ENCODE data around the gene PFAS.

Gene PFAS

DNA sequence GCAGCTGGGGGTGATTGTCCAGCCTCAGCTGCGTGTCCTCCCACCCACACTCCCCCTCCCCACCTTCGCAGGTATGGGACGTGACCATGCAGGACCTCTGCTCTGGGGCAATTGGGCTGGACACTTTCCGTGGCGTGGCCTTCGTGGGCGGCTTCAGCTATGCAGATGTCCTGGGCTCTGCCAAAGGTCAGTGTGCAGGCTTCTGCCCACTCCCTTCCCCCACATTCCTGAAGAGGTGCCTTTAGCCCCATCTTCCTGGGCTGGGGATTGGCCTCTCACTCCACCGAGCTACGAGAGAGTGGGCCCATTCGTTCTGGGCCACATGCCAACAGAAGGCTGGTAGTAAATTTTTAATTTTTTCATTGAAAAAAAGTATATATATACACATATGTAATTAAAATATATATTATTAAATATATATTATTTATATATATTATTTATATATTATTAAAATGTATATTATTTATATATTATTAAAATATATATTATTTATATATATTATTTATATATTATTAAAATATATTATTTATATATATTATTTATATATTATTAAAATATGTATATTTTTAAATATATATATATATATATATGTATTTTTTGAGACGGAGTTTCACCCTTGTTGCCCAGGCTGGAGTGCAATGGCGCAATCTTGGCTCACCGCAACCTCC is 18.5 kb downstream of the PFAS start:
- DNase-seq = no peak

DNA sequence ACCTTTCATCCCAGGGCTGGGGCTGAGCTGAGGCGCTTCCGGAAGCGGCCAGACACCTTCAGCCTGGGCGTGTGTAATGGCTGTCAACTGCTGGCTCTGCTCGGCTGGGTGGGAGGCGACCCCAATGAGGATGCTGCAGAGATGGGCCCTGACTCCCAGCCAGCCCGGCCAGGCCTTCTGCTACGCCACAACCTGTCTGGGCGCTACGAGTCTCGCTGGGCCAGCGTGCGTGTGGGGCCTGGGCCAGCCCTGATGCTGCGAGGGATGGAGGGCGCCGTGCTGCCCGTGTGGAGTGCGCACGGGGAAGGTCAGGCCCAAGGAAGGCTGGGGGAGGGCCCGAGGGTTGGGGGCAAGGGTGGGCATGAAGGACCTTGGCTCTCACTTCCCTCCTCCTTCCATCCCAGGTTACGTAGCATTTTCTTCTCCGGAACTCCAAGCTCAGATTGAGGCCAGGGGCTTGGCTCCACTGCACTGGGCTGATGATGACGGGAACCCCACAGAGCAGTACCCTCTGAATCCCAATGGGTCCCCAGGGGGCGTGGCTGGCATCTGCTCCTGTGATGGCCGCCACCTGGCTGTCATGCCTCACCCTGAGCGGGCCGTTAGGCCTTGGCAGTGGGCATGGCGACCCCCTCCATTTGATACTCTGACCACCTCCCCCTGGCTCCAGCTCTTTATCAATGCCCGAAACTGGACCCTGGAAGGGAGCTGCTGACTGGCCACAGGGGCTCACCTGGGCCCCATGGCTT is 19.6 kb downstream of the PFAS start:
- no peak for DNase-seq

DNA sequence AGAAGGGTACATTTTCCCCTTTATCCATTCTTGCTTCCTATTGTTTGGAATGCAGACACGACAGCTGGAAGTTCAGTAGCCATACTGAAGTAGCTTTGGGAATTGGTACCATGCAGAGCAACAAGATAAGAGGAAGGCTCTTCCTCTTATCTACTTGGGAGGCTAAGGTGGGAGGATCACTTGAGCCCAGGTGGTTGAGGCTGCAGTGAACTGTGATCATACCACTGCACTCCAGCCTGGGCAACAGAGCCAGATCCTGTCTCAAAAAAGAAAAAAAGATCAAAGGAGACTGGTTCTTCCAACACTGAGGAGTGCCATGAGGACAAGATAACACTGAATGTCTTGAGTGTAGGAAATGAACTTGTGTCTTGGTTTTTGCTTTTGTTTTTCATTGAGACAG is 23.3 kb downstream of the PFAS start:
- no peak for DNase-seq

DNA sequence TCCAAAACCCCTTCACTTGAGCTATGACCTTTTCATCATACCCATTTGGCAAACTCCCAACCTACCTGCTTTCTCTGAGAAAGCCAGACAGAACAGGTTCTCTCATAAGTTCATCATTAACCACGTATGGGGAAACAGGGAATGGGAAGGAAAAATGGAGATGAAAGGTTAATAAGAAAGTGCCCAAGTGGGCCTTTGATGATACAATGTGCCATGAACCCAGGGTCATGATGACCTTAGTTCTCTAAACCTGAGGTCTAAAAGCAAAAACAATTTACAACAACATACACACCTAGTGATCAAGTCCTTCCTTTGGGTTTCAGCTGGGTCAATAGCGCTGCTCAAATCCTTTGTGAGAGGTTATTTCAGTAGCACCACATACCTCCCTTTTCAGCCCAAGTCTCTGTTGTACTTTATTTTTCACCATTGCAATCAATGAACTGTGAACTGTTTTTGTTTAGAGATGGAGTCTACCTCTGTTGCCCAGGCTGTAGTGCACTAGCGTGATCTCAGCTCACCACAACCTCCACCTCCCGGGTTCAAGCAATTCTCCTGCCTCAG is 24.9 kb downstream of the PFAS start:
- no peak for DNase-seq

DNA sequence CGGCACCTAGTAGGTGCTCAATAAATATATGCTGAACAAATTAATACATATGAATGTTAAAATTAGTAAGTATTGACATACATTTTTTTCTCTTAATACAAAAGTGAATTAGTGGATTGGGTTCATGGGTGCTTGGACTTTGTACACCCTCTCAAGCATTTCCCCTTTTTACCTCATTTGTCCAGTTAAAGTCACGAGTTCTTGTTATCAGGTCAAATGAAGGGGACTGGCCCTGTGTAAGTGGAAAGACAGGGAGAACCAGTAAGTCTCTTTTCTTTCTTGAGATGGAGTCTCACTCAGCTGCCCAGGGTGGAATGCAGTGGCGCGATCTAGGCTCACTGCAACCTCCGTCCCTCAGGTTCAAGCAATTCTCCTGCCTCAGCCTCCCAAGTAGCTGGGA is 25.7 kb downstream of the PFAS start:
- no peak for DNase-seq

DNA sequence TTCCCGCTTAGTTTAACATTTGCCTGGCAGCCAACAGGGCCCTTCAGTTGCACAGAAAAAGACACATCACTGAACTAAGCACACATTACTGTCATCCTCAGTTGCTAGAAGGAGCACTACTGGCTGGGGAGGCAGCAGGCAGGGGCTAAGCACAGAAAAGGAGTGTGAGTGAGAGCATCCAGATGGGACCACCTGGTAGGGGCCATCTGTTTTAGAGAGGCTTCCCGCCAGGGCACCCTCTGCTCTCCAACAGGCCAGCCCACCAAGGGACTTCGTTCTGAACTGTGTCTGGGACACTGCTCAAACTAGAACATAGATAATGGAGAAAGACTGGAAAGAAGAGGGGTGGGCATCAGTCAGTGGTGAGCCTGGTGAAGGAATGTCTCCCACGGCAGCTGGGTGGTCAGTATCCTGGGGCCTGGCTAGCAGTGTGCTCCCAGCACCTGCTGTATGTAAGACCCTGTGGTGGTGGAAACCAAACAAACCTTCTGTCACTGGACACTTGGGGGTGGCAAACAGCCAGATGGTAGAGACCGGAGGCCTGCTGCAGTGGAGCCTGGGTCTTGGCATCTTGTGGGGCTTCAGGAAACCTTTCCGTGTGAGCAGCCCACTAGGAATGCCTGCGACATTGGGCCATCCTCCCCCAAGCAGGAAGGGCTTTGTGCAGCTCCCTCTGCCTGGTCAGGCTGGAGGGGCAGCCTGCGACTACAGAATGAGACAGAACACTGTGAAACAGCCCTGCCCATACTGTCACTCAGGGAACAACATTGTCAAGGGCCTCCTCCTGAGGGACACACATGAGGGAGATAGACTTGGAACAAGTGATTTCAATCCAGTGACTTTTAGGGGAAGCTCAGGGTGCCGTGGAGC is 26.6 kb downstream of the PFAS start:
- no peak for DNase-seq

DNA sequence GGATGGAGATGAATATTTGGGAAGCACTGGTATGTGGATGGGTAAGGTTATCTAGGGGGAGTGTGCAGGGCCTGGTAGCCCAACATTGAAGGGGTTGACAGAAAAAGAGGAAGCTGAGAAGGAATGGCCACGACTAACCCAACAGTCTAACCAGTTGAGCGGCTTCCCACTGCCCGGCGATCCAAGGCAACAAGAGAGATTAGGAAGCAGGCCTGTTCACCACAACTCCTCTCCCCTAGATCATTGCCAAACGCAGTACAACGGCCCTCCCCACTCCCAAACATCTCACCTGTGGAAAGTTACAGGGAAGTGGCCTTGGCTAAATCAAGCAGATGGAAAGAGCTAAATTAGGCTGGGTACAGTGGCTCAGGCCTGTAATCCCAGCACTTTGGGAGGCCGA is 28.2 kb downstream of the PFAS start:
- DNase-seq = no peak

DNA sequence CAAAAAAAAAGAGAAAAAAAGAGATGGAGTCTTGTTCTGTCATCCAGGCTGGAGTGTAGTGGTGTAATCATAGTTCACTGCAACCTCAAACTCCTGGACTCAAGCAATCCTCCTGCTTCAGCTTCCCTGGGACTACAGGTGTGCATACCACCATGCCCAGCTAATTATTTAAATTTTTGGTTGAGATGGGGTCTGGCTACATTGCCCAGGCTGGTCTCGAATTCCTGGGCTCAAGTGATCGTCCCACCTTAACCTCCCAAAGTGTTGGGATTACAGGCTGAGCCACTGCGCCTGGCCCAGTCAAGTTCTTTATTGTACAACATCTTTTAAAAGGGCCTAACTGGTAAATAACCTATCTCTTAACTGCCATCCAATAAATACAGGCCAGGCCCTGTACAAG is 33.3 kb downstream of the PFAS start:
- no peak for DNase-seq

DNA sequence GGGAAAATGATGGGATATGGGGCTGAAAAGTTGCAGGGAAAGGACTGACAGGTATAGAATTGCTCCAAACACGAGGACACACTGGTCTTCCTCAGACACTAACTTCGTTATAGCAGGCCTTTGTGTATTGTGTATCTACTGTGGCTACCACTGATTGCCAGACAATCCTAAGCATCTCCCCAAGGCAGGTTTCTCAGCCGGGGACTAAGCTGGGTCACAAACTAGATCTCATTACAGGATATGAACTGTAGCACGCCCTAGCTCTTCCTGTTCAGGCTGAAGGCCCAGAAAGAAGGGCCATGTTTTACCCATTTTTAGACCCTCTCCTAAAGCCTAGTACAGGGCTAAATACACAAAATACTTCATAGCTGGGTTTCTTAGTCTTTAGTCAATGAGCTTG is 34.3 kb downstream of the PFAS start:
- DNase-seq = peak in 1 of 2 donors; percentile 10

DNA sequence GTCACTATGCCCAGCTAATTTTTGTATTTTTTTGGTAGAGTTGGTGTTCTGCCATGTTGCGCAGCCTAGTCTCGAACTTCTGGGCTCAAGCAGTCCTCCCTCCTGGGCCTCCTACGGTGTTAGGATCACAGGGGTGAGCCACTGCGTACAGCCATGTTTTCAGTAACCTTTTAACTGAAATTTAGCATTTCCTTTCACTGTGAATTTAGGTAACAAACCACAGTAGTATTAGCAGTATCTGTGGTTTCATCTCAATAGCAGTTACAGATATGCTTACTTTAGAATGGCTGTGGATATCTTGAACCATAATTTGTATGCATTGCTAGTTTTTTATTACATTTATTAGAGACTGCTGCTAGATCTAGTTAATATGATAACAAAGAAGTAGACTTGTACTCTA is 35.0 kb downstream of the PFAS start:
- peak in 1 of 2 donors; percentile 12 for DNase-seq

DNA sequence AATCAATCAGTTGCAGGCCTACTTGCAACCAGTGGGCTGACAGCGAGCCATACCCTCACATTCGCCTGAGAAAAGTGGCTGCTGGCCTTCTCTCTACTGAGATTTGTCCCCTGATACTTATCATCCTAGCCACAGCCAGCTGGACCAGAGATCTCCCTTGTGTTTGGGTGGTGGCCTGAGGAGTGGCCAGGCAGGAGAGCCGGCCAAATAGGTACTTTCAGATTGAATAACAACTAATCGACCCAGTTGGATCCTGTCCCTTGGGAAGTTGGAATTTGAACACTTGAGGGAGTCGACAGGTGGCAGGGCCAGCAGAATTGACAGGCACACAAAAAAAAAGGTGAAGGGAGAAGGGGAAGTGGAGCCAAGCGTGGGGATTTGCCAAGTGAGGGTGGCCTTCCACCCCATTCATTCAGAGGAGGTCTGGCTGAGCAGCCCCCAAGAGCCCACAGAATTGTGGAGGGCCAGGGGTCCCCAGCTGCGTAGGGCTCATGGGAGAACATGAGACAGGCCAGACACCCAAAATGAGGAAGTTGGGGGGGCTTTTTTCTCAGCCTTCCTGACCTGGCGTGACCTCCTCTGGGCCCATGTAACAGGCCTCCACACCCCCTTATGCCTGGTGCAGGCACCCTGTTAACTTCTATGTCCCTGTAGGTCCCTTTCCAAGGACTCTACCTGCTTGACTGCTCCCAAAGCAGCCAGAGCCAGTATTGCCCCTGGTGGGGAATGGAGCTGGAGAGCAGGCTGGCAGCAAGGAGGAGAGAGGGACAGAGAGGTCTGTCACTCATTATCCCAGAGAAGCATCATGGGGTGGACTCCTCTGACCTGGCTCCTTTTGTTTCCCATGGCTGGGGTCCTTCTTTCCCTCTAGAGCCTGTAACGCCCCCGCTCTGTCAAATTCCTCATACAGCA is 36.4 kb downstream of the PFAS start:
- DNase-seq = no peak

DNA sequence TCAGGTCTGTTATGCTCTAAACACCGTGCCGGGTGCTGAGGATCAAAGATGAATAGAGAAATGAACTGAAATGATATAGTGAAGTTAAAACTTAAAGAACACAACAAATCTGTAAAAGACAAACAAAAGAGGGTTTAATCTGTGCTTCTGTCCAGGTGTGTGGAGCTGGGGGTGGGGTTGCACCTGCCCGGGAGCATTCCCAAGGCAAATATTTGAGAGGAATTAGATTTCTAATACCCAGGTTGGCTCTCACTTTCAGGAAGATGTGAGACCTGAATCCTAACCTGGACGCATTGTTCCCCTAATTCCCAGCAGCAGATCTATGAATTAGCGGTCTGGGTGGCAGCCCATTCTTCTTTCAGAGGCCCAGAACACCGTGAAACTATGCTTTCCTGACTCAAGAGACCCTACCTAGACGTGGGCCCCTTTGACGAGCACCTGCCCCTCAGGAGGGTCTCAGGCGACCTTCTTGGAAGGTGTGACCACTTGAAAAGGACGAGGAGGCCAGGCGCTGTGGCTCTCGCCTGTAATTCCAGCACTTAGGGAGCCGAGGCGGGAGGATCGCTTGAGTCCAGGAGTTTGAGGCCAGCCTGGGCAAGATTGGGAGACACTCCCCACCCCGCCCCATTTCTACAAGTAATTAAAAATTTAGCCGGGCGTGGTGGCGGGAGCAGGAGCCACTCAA is 38.7 kb downstream of the PFAS start:
- no peak for DNase-seq

DNA sequence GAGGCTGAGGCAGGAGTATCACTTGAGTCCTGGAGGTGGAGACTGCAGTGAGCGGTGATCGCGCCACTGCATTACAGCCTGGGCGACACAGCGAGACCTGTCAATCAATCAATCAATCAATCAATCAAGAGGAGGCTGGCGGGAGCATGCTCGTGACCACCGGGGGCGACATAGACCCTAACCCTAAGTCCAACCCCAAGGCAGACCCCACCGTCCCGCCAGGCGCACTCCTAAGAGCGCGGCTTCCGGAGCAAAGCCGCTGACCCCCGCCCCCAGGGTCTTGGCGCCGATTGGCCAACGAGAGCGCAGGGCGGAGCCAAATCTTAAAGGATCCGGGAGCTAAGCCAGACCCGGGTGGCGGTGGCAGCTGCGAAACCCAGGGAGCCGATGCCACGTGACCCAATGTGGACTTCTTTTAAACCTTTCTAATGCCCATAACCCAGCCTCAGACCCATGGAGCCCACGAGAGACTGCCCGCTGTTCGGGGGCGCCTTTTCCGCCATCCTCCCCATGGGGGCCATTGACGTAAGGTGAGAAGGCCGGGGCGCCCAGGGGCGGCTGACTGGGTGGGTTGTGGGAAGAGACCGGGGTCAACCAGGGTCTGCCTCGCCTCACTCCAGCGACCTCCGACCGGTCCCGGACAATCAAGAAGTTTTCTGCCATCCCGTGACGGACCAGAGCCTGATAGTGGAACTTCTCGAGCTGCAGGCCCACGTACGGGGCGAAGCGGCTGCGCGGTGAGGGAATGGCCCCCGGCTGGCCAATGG is 39.4 kb downstream of the PFAS start, which contains the start of gene RANGRF:
Gene RANGRF (plus strand): TSS at position 335 of the 767 bp plus-strand sequence. CDS start 119 bp downstream, at position 454.
- peak; percentile 71 to 84 for DNase-seq

DNA sequence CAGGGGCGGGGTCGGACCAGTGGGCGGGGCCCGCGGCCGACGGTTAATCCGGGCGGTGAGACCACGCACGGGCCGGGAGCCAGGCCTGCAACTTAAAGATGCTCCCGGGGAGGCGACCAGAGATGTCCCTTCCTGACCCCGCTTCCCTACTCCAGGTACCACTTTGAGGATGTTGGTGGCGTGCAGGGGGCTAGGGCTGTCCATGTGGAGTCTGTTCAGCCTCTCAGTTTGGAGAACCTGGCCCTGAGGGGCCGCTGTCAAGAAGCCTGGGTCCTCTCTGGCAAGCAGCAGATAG is 40.0 kb downstream of the PFAS start:
- DNase-seq = no peak

DNA sequence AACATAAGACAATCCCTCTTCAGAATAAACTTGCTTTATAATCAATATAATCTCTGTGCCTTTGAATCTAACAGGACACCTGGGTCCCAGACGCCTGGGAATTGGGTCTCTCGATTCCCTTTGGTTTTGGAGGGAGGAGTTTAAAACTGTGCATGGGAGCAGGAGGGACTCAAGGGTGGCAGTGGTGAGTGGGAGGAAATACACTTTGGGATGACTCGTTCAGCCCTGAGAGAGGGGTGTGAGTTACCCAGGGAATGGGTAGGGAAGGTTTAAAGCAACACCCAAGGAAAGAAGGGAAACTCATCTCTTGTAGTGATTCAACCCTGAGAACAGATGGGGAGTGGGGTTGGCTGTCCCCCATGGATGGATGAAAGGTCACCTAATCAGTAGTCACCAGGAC is 41.0 kb downstream of the PFAS start:
- no peak for DNase-seq

DNA sequence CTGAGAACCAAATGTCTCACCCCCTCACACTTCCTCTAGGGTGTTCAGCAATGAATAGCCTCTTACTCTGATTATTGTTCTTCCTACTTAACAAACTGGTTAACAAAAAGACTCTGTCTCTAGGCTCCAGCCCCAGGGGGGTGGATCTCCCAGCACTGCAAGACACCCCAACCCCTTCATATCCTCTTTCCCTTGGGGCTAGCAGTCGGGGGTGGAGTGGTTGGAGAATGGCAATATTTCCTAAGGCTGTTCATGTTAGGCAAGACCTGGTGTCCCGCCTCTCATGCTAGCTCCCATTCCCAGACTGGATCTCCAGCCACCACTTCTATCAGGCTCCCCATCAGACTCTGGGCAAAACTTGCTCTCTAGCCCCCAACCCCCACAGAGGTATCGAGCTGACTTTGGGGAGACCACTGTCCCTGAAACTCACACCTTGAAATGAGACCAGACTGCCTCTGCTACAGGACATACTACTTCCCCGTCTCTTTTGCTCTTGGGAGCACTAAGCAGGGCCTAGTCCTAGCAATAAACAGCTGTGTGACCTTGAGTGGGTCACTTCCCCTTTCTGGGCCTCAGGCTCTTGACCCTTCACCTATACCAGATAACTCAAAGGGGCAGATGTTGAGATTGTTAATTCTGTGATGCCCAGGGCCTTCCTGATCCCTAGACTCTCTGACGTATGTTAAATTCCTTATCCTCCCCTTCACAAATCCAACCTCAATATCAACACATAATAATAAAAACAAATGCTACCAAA is 43.7 kb downstream of the PFAS start:
- no peak for DNase-seq

DNA sequence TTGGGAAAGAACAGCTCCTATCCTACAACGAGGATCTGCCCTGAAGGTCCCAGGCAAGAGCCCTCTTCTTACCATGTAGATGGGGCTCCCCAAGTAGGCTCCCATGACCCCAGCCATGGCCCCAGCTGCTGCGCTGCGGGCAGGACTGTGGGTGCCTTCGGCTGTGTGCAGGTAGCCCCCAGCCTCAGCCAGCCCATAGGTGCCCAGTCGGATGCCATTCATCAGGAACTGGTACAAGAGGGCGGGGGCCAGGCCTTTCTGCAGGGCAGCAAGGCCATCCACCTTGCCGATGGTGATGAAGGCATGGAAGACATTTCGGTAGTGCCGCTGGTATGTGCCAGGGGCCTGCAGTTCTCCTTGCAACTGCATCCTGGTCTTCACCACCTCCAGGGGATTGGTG is 45.3 kb downstream of the PFAS start:
- DNase-seq = no peak

DNA sequence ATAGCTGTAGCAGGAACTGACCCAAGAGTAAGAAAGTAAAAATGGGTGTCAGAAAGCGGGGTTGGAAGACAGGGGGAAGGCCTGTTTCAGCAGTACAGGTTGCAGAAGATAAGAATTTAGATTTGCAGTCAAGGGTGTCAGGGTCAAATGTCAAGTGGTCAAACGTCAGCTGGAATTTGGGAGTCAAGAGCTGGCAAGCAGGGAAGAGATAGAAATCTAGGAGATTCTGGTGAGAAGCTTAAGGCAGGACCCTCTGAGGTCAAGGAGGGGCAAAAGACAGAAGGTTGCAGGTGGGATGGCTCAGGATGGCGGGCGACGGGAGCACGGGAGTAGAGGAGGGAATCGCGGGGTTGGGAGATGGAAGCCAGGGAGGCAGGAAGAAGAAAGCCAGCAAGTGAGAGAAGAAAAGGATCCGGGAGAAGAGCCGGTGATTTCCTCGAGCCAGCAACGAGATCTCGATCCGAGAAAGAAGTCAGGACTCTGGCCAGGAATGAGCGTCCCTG is 45.8 kb downstream of the PFAS start:
- DNase-seq = no peak

DNA sequence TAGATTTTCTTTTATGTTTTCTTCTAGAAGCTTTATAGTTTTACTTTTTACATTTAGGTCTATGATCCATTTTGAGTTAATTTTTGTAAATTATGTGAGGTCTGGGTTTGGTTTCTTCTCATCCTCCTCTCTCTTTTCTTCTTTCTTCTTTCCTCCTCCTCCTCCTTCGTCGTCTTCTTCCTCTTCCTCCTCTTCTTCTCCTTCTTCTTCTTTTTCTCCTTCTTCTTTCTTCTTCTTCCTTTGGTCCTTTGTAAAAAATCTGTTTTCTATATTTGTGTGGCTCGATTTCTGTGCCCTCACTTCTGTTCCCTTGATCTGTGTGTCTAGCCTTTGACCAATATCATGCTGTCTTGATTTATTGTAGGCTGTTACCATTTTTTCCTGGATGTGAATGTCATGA is 51.1 kb downstream of the PFAS start:
- no peak for DNase-seq
